NB4 (cell line): ENCODE results near the gene ABLIM3.

Experiments used
- MYC ChIP-seq: IDR thresholded peaks from 2 replicates; pipeline ENCODE4 v1.6.1; 2011; ENCODE audit warnings: low read depth, low read length
- POLR2A ChIP-seq: IDR thresholded peaks from 2 replicates; pipeline ENCODE4 v1.6.1; 2011; ENCODE audit warnings: mild to moderate bottlenecking; ENCODE audit not compliant: insufficient read length; ENCODE audit errors: extremely low read depth
- TF ChIP-seq, protein P1 (sequence below): IDR thresholded peaks from one replicate; pipeline ENCODE4 v1.5.1; 2012; ENCODE audit warnings: low read depth, low read length
- TF ChIP-seq, protein P2 (sequence below): IDR thresholded peaks from 2 replicates; pipeline ENCODE4 v1.6.1; 2011; ENCODE audit warnings: low read depth, low read length

DNA sequence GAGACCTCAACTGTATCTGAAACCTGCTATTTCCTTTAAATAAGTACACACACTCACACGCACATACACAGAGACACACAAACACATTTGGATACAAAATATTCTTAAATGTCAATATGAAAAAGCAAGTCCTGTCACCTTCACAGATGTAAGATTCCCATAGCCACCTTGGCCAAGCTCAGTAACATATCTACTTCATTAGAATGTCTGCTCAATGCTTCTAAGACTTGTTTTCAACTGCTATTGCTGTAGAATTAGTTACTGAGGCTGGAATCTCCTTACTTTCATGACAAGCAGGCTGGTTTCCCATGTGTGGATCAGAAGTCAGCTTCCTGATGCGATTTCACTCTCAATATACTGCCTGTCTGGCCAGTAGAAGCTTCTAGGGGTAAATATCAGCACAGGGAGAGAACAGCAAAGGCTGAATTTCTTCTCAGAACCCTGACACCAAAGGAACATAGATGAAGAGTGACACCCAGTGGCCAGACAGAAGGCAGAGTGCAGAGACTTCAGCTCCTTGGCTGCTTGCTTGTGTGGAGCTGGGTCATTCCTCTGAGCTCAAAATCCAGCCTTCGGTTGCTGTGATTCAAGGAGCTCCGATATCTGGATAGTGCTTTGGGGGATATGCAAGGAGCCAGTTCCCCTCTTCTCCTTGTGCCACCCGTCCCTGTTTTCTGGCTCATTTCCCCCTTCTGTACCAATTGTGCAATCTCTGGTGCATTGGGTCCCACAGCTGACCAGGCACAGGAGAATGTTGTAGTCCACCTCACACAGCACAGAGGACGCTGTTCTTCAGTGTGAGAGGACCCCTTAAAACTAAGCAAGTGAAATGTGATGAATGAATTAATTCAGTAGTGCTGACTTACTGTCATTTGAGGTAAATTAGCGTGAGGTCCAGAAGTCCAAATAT lies 26.6 kb upstream of the ABLIM3 start:
- TF ChIP-seq, protein P1, sequence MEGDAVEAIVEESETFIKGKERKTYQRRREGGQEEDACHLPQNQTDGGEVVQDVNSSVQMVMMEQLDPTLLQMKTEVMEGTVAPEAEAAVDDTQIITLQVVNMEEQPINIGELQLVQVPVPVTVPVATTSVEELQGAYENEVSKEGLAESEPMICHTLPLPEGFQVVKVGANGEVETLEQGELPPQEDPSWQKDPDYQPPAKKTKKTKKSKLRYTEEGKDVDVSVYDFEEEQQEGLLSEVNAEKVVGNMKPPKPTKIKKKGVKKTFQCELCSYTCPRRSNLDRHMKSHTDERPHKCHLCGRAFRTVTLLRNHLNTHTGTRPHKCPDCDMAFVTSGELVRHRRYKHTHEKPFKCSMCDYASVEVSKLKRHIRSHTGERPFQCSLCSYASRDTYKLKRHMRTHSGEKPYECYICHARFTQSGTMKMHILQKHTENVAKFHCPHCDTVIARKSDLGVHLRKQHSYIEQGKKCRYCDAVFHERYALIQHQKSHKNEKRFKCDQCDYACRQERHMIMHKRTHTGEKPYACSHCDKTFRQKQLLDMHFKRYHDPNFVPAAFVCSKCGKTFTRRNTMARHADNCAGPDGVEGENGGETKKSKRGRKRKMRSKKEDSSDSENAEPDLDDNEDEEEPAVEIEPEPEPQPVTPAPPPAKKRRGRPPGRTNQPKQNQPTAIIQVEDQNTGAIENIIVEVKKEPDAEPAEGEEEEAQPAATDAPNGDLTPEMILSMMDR: peak; percentile 80
- no peak for TF ChIP-seq POLR2A
- TF ChIP-seq, protein P2, sequence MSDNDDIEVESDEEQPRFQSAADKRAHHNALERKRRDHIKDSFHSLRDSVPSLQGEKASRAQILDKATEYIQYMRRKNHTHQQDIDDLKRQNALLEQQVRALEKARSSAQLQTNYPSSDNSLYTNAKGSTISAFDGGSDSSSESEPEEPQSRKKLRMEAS: no peak
- no peak for TF ChIP-seq MYC
